ENCODE data around the gene DYRK3.

The DYRK3 gene

DNA sequence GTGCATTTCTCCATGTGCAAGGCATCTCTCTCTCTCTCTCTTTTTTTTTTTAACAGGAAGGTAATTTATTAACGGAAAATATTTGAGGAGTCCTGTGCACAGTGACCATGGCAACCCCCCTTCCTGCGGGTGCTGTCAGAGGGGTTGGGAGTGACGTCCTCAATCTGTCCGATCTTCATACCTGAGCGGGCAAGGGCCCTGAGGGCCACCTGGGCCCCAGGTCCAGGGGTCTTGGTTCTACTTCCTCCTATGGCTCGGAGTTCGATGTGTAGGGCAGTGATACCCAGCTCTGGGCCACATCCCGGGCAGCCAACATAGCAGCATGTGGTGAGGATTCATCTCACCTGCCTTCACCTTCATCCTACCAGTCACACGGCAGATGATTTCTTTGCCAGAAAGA is 60.4 kb downstream of the DYRK3 start:
- H3K4me1 ChIP-seq (ENCODE audit: control insufficient read depth in 1 of 2, insufficient read depth in 1 of 2, low read depth in 1 of 2, low read length in 1 of 2) = peaks cover 78 to 87% of the 10 kb centered on the region in 2 experiments
- H3K36me3 ChIP-seq = peaks cover 17% of the 10 kb centered on the region
- H3K4me3 ChIP-seq (ENCODE audit: low read depth in 1 of 2, low read length in 1 of 2) = no peak overlapping the region
- no peaks in the 10 kb centered on the region for H3K27me3 ChIP-seq
- H3K9me3 ChIP-seq = no peaks in the 10 kb centered on the region
- peak overlapping the region; percentile 81 for H3K27ac ChIP-seq
- TF ChIP-seq, protein P1, sequence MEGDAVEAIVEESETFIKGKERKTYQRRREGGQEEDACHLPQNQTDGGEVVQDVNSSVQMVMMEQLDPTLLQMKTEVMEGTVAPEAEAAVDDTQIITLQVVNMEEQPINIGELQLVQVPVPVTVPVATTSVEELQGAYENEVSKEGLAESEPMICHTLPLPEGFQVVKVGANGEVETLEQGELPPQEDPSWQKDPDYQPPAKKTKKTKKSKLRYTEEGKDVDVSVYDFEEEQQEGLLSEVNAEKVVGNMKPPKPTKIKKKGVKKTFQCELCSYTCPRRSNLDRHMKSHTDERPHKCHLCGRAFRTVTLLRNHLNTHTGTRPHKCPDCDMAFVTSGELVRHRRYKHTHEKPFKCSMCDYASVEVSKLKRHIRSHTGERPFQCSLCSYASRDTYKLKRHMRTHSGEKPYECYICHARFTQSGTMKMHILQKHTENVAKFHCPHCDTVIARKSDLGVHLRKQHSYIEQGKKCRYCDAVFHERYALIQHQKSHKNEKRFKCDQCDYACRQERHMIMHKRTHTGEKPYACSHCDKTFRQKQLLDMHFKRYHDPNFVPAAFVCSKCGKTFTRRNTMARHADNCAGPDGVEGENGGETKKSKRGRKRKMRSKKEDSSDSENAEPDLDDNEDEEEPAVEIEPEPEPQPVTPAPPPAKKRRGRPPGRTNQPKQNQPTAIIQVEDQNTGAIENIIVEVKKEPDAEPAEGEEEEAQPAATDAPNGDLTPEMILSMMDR (IDR thresholded peaks at IDR 0.05) = no peak

DNA sequence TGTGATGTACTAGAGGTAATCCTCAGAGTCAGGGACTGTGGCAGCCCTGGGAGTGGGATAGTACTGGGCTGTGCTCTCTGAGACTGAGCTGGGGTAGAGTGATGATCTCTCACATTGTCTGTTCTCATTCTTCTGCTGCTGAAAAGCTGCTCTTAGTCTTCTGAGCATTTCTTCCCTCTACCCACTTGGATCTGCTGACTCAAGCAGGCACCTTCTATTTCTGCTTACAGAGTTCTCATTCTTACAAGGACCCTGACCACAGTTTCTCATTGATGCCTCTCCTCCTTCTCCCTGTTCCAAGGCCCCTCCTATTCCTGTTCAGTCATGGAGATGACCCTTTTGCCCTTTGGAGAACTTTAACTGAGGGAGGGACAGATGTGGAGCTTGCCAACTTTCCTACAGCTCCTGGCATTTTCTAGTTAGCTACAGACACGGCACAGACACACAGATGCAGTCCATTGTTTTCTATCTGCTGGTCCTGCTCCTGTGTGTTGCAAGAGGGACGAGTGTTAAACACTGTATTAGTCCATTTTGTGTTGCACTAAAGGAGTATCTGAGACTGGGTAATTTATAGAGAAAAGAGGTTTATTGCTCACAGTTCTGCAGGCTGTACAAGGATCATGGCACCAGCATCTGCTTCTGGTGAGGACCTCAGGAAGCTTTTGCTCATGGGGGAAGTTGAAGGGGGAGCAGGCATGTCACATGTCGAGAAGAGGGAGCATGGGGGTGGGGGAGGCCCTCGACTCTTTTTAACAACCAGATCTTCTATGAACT is 61.7 kb downstream of the DYRK3 start:
- Histone ChIP-seq H3K4me3 (ENCODE audit: low read depth in 1 of 2, low read length in 1 of 2) (no peak overlapping the region), H3K4me1 (ENCODE audit: control insufficient read depth in 1 of 2, insufficient read depth in 1 of 2, low read depth in 1 of 2, low read length in 1 of 2) (peaks cover 78 to 85% of the 10 kb centered on the region in 2 experiments), H3K9me3 (no peaks in the 10 kb centered on the region), H3K36me3 (peaks cover 17% of the 10 kb centered on the region), H3K27me3 (no peaks in the 10 kb centered on the region), H3K27ac (peak overlapping the region; percentile 81)
- TF ChIP-seq, protein P1 (IDR thresholded peaks at IDR 0.05) = no peak

DNA sequence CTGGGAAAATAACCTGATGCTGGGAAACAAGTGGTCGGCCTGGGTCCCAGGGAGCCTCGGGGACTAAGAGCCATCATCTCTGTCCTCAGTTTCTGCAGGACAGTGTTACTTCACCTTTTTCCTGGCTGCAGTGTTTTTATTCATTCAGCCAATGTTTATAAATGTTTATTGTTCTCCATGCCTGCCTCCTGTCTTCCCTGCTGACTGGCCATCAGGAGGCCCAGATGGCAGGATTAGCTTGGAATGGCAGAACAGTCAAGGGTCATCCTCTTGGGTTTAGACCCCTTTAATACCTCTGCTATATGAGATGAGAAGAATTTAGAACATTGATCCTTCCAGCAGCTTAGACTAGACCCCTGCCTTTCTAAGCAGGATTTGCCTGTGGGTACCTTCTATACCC is 62.7 kb downstream of the DYRK3 start:
- Histone ChIP-seq H3K9me3 (no peaks in the 10 kb centered on the region), H3K4me3 (ENCODE audit: low read depth in 1 of 2, low read length in 1 of 2) (no peak overlapping the region), H3K27ac (peak overlapping the region; percentile 81), H3K27me3 (no peaks in the 10 kb centered on the region), H3K4me1 (ENCODE audit: control insufficient read depth in 1 of 2, insufficient read depth in 1 of 2, low read depth in 1 of 2, low read length in 1 of 2) (peaks cover 80 to 81% of the 10 kb centered on the region in 2 experiments), H3K36me3 (peaks cover 13% of the 10 kb centered on the region)
- TF ChIP-seq, protein P1 (IDR thresholded peaks at IDR 0.05) = no peak
